Gastrocnemius medialis (tissue), 4 donors: Measurements from ENCODE around the gene OBSCN. TPM values are rescaled to one million over a fixed set of nuclear protein-coding genes. Genes with fewer than 3 reads are reported as not detected.
A peak's percentile ranks its signal among the peaks of the same experiment; 100 is the strongest.

Experiments used
- ATAC-seq, 2 donors: fragments of 150-250 bp; one replicate each; pipeline ENCODE4 v1.9.1; 2016
- DNase-seq, 2 donors: peaks; one replicate each; pipeline ENCODE4 v3.0.0-alpha.2; 2019
- H3K27ac ChIP-seq, 4 donors: fragments of 200-600 bp; sonication (generic); 1 replicate in 1 of 4; 2 replicates in 3 of 4; pipeline ENCODE4 v1.5.1; 2016 to 2018; ENCODE audit warnings: mild to moderate bottlenecking in 2 of 4, moderate library complexity in 1 of 4
- H3K27me3 ChIP-seq, 3 donors: fragments of 200-600 bp; sonication (generic) in 2 of 3; 1 replicate in 1 of 3; 2 replicates in 2 of 3; pipeline versions ENCODE4 v1.5.1 to v1.6.0; 2016 to 2019; ENCODE audit warnings: mild to moderate bottlenecking in 1 of 3, moderate library complexity in 1 of 3
- H3K36me3 ChIP-seq, 2 donors: fragments of 200-600 bp; sonication (generic) in 1 of 2; one replicate each; pipeline ENCODE4 v1.5.1; 2017 to 2018
- H3K4me1 ChIP-seq, 2 donors: fragments of 200-600 bp; sonication (generic) in 1 of 2; one replicate each; pipeline ENCODE4 v1.5.1; 2016 to 2017; ENCODE audit warnings: mild to moderate bottlenecking in 2 of 2
- H3K4me3 ChIP-seq, 4 donors: fragments of 200-600 bp; sonication (generic) in 3 of 4; 1 replicate in 1 of 4; 2 replicates in 3 of 4; pipeline ENCODE4 v1.5.1; 2016 to 2019; ENCODE audit warnings: mild to moderate bottlenecking in 2 of 4
- H3K9me3 ChIP-seq, 3 donors: fragments of 200-600 bp; sonication (generic) in 2 of 3; 1 replicate in 1 of 3; 2 replicates in 2 of 3; pipeline ENCODE4 v1.5.1; 2016 to 2019
- POLR2A ChIP-seq, 2 donors: fragments of 450-650 bp; IDR thresholded peaks; one replicate each; pipeline ENCODE4 v1.6.1; 2017; ENCODE audit warnings: antibody characterized with exemption in 2 of 2, mild to moderate bottlenecking in 2 of 2, moderate library complexity in 2 of 2
- in situ Hi-C, 4 donors: fragments of 200-750 bp; cut with MboI; loops; one replicate each; pipeline versions ENCODE4 v1.15.0 to v1.8.0; 2017; ENCODE audit warnings: low sequenced_read_pairs in 4 of 4
- intact Hi-C: fragments of 100-400 bp; cut with DNase I; formaldehyde crosslinking; loops from one replicate; pipeline ENCODE4 v1.15.1; 2023; ENCODE audit warnings: low total_unique reads
- total RNA-seq, 4 donors: library from RNA; depleted of rRNA; stranded (reverse); fragments of >200 nt; gene quantifications; one replicate each; pipeline versions ENCODE4 v1.1.0 to v1.2.3, GENCODE V29; 2016
- TF ChIP-seq, protein P1 (sequence below), 5 experiments: fragments of 450-650 bp in 3 of 5; fragments of 200-600 bp in 2 of 5; sonication (generic) in 2 of 5; IDR thresholded peaks in 4 of 5; conservative IDR thresholded peaks in 1 of 5; 1 replicate in 4 of 5; 2 replicates in 1 of 5; pipeline ENCODE4 v1.5.1; 2016 to 2019; ENCODE audit warnings: antibody characterized with exemption in 5 of 5, mild to moderate bottlenecking in 3 of 5, moderate library complexity in 3 of 5

OBSCN gene
- total RNA-seq, 4 donors from 2014 or later: 798 to 1,571 (median 1,162) TPM

- TF ChIP-seq, protein P1, sequence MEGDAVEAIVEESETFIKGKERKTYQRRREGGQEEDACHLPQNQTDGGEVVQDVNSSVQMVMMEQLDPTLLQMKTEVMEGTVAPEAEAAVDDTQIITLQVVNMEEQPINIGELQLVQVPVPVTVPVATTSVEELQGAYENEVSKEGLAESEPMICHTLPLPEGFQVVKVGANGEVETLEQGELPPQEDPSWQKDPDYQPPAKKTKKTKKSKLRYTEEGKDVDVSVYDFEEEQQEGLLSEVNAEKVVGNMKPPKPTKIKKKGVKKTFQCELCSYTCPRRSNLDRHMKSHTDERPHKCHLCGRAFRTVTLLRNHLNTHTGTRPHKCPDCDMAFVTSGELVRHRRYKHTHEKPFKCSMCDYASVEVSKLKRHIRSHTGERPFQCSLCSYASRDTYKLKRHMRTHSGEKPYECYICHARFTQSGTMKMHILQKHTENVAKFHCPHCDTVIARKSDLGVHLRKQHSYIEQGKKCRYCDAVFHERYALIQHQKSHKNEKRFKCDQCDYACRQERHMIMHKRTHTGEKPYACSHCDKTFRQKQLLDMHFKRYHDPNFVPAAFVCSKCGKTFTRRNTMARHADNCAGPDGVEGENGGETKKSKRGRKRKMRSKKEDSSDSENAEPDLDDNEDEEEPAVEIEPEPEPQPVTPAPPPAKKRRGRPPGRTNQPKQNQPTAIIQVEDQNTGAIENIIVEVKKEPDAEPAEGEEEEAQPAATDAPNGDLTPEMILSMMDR (IDR thresholded peaks at IDR 0.05 in 4 of 5, conservative IDR thresholded peaks at IDR 0.05 in 1 of 5): no peak
- TF ChIP-seq POLR2A (IDR thresholded peaks at IDR 0.05): no peak
- in situ Hi-C loops (no loop called here), intact Hi-C loops (no loop called here)
- no peaks in the 10 kb centered on the region for H3K9me3 ChIP-seq
- H3K36me3 ChIP-seq: peaks cover 0 to 33% of the 10 kb centered on the region in 2 donors
- peak in 1 of 2 donors; percentile 16 for DNase-seq
- H3K4me3 ChIP-seq: no peak overlapping the region
- H3K27ac ChIP-seq: peak overlapping the region; percentile 48 to 92 (median 72)
- no peak for ATAC-seq
- H3K27me3 ChIP-seq: no peaks in the 10 kb centered on the region
- peaks cover 14 to 31% of the 10 kb centered on the region in 2 donors for H3K4me1 ChIP-seq
These were observed 157.6 kb downstream of the OBSCN start for GRCh38 chr1:228365271-228366061.

- no peak for ATAC-seq
- in situ Hi-C loops (no loop called here), intact Hi-C loops (no loop called here)
- H3K9me3 ChIP-seq: no peaks in the 10 kb centered on the region
- H3K27ac ChIP-seq: peak overlapping the region in 3 of 4 donors; percentile 83 to 92 (median 89)
- H3K4me1 ChIP-seq: peaks cover 17 to 39% of the 10 kb centered on the region in 2 donors
- peaks cover 0 to 37% of the 10 kb centered on the region in 2 donors for H3K36me3 ChIP-seq
- peak in 1 of 2 donors; percentile 20 for DNase-seq
- no peaks in the 10 kb centered on the region for H3K27me3 ChIP-seq
- H3K4me3 ChIP-seq: no peak overlapping the region
- TF ChIP-seq POLR2A (IDR thresholded peaks at IDR 0.05): no peak
- TF ChIP-seq, protein P1 (IDR thresholded peaks at IDR 0.05 in 4 of 5, conservative IDR thresholded peaks at IDR 0.05 in 1 of 5): no peak
These were observed 158.4 kb downstream of the OBSCN start for GRCh38 chr1:228366062-228366865.

DNA sequence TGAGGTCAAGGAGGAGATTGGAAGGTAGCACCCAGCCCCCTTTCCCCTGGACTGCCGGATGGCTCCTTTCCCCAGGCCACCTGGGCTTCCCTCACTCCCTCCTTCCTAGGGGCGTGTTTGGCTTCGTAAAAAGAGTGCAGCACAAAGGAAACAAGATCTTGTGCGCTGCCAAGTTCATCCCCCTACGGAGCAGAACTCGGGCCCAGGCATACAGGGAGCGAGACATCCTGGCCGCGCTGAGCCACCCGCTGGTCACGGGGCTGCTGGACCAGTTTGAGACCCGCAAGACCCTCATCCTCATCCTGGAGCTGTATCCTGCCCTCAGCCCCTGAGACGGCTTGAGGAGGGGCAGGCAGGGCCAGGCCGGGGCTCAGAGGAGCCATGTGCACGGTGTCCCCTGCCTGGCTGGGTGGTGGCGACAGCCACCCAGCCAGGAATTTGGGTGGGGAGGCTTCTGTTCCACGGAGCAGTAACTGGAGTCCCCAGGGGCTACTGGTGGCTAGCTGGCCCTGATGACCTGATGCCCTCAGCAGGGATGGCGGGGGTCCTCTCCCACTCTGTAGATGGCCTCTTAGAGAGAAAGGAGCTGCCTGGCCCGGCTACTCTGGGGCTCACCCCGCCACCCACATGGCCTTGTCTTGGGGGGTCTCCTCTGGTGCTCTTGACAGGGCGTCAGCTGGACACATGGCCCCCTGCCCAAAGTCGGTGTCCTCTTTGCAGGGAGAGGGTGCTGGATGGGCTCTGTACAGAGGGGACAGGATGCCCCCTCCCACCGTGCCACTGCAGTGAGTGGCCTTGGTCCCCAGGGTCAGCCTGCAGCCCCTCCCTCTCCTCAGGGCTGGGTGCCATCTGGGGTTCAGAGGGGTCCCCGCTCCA is 159.3 kb downstream of the OBSCN start:
- DNase-seq (peak in 1 of 2 donors; percentile 28), ATAC-seq (no peak)
- in situ Hi-C loops (no loop called here), intact Hi-C loops (no loop called here)
- TF ChIP-seq, protein P1 (IDR thresholded peaks at IDR 0.05 in 4 of 5, conservative IDR thresholded peaks at IDR 0.05 in 1 of 5): no peak
- TF ChIP-seq POLR2A (IDR thresholded peaks at IDR 0.05): no peak
- Histone ChIP-seq H3K4me1 (peaks cover 17 to 47% of the 10 kb centered on the region in 2 donors), H3K36me3 (peaks cover 0 to 43% of the 10 kb centered on the region in 2 donors), H3K27ac (peak overlapping the region; percentile 82 to 92 (median 86)), H3K4me3 (no peak overlapping the region), H3K9me3 (no peaks in the 10 kb centered on the region), H3K27me3 (no peaks in the 10 kb centered on the region)
